Subcutaneous abdominal adipose tissue (tissue), 5 donors: ENCODE data around the gene PDE11A.

ENCODE experiments used
- H3K27ac ChIP-seq: one replicate; pipeline ENCODE4 v1.7.0; 2013; ENCODE audit warnings: low read depth, mild to moderate bottlenecking, inconsistent platforms, low read length, moderate library complexity
- H3K27me3 ChIP-seq, 5 donors: one replicate each; pipeline ENCODE4 v1.7.0; 2013; ENCODE audit warnings: low read length in 5 of 5, inconsistent platforms in 1 of 5; ENCODE audit not compliant: control insufficient read depth in 5 of 5, insufficient read depth in 4 of 5
- H3K36me3 ChIP-seq, 5 donors: one replicate each; pipeline ENCODE4 v1.7.0; 2013; ENCODE audit warnings: low read length in 5 of 5; ENCODE audit not compliant: control insufficient read depth in 5 of 5, insufficient read depth in 5 of 5
- H3K4me1 ChIP-seq, 5 donors: one replicate each; pipeline ENCODE4 v1.7.0; 2013; ENCODE audit warnings: low read length in 5 of 5, mild to moderate bottlenecking in 3 of 5, moderate library complexity in 1 of 5; ENCODE audit not compliant: control insufficient read depth in 5 of 5, insufficient read depth in 5 of 5
- H3K4me3 ChIP-seq, 5 donors: one replicate each; pipeline ENCODE4 v1.7.0; 2013; ENCODE audit warnings: low read length in 5 of 5, low read depth in 1 of 5
- H3K9ac ChIP-seq, 5 donors: one replicate each; pipeline ENCODE4 v1.7.0; 2013; ENCODE audit warnings: low read length in 5 of 5, mild to moderate bottlenecking in 4 of 5, moderate library complexity in 3 of 5
- H3K9me3 ChIP-seq, 5 donors: one replicate each; pipeline ENCODE4 v1.7.0; 2013; ENCODE audit warnings: low read length in 5 of 5; ENCODE audit not compliant: control insufficient read depth in 5 of 5
- donor health status: healthy.
- donor health status: healthy.
- donor health status: healthy.
- donor health status: healthy.
- donor health status: healthy.

PDE11A gene

DNA sequence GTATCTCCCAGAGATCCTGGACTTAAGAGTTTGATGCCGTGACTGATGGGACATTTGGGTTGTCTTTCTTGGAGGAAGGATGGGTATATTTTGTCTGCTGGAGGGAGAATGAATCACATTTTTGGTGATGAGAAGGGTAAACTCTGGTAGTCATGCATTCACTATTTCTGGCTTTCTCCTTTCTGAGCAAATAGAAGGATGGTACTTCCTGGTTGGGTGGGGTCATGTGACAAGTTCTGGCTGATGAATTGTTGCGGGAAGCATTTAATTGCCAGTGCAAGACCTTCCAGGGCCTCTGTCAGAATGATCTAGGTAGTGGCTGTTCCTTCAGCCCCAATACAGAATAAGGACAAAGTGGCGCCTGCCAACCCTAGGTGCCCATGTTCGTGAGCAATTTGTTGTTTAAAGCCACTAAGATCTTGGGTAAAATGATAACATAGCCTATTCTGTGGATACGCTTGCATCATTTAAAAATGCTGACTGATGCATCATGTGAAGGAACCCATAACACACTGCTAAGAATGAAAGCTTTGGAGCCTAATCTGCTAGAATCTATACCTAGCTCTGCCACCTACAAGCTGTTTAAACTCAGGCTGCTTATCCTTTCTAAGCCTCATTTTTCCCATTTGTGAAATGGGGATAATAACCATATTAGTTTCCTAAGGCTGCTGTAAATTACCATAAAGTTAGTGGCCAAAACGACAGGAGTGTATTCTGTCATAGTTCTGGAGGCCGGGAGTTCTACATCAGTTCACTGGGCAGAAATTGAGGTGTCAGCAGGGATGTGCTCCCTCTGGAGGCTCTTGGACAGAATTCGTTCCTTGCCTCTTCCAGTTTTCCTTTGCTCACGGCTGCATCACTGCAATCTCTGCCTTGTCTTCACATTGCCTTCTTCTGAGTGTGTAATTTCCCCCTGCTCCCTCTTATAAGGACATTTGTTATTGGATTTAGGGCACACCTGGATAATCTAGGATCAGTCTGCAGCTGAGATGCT, 398.7 kb downstream of the PDE11A start:
- H3K27ac ChIP-seq = no peak overlapping the region
- H3K4me3 ChIP-seq = no peak overlapping the region
- H3K36me3 ChIP-seq = no peaks in the 10 kb centered on the region
- H3K9ac ChIP-seq = no peak overlapping the region
- H3K27me3 ChIP-seq = no peaks in the 10 kb centered on the region
- peaks cover 0 to 3% (median 0%) of the 10 kb centered on the region in 5 donors for H3K9me3 ChIP-seq
- peaks cover 0 to 9% (median 0%) of the 10 kb centered on the region in 5 donors for H3K4me1 ChIP-seq

DNA sequence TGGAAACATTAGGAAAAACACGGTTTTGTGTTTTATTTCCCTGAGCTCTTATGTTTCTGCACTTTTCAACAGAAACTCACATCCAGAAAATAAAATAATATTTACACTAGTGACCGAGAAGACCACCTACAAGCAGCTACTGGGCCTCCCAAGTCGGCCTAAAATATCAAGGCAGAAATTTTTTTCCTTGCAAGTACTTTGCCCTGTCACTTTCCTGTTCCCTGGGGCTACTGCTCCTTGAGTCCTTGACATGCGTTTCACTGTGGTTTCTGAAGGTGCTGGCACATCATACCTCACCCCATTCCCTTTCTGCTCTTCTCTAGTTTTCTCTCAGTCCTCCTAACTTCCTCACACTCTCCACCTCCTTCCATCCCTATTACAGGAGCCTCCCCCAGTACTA, 400.9 kb downstream of the PDE11A start:
- Histone ChIP-seq H3K27me3 (no peaks in the 10 kb centered on the region), H3K9me3 (peaks cover 0 to 3% (median 0%) of the 10 kb centered on the region in 5 donors), H3K9ac (no peak overlapping the region), H3K36me3 (no peaks in the 10 kb centered on the region), H3K4me3 (no peak overlapping the region), H3K27ac (no peak overlapping the region), H3K4me1 (peaks cover 0 to 9% (median 0%) of the 10 kb centered on the region in 5 donors)

DNA sequence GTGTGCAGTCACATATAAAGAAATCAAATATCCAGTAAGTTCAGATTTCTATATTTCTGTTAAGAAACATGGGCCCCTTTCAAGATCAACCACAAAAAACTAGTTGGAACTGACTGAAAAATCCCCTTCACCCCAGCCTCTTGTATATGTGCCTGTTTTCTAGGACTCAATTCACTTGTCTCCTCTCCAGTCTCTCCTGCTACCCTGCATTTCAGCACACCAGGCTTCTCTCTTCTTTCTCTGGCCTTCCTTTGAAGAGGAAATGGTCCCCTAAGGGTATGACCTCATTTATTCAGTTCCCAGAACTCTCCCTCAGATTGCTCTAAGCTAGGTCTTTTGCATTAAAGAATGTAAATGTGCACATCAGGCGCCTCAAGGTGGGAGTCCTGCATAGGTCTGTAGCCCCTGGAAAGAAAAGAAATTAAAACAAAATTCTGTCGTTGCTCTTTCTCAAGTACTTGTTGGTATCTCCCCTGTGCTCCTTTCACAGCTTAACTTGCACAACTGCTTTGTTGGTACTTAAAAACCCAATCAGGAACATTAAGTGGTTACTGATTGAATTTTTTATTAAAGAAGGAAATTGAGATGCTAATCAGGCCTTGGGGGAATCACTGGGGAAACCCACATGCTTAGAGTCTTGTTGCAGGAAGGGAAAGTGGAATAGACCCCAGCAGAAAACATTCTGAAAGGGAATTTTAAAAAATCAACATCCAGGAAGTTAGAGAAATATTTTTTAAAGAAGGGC, 401.6 kb downstream of the PDE11A start:
- Histone ChIP-seq H3K27ac (no peak overlapping the region), H3K36me3 (no peaks in the 10 kb centered on the region)

DNA sequence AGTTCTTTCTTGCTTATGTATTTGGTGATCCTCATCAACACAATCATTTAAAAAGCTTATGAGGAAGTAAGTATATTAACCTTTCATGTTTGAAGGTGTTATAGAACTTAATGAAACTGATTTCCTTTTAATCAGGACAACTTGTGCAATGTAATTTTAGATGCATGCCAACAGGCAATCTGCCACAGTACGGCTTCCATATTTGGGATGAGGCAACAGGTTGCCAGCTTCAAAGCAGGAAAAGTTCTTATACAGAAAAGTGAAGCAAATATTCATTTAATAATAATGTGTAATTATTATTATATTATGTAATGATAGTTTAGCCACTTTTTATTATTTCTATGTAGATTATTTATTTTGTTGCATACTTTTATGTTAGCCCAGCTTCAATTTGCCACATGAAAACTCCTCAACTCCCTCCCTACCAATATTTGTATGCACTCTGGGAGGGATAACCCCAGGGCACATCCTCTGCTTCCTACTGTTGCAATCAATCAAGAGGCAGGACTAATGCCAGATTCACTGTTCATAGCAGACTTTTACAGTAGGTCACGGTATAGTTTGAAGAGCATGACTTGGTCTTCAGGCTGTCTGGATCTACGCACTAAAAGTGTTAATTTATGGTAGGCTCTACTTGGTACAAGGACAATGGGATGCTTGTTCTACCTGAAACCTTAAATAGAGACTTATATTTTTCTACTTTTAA, 402.8 kb downstream of the PDE11A start:
- Histone ChIP-seq H3K9me3 (peaks cover 0 to 3% (median 0%) of the 10 kb centered on the region in 5 donors), H3K27ac (no peak overlapping the region), H3K4me3 (no peak overlapping the region), H3K9ac (no peak overlapping the region), H3K27me3 (no peaks in the 10 kb centered on the region), H3K36me3 (no peaks in the 10 kb centered on the region), H3K4me1 (peaks cover 0 to 9% (median 0%) of the 10 kb centered on the region in 5 donors)

More for the DNA sequence above, 401.6 kb downstream of the PDE11A start:
- no peaks in the 10 kb centered on the region for H3K27me3 ChIP-seq
- H3K9ac ChIP-seq = no peak overlapping the region
- H3K4me1 ChIP-seq = peaks cover 0 to 9% (median 0%) of the 10 kb centered on the region in 5 donors
- H3K4me3 ChIP-seq = no peak overlapping the region
- H3K9me3 ChIP-seq = peaks cover 0 to 3% (median 0%) of the 10 kb centered on the region in 5 donors

DNA sequence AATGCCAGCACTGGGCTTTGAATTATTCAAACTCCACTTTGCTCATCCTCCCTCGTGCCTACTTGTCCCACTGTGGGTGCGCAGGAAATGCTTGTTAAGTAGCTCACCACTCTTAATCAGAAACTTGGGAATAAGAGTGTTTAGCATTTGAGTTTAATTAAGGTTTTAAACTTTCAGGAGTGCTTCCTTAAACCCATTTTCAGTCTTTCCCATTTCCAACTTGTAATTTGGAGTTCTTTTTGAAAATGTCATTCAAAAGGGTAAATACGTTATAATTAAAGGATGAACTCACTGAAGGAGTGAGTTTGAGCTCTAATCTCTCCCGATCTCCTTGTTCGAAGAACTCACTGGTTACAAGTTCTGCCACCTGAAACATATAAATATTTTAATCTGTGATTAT, 403.4 kb downstream of the PDE11A start:
- no peak overlapping the region for H3K4me3 ChIP-seq
- peaks cover 0 to 2% (median 0%) of the 10 kb centered on the region in 5 donors for H3K9me3 ChIP-seq
- H3K27me3 ChIP-seq = no peaks in the 10 kb centered on the region
- H3K36me3 ChIP-seq = no peaks in the 10 kb centered on the region
- no peak overlapping the region for H3K9ac ChIP-seq
- peaks cover 0 to 9% (median 0%) of the 10 kb centered on the region in 5 donors for H3K4me1 ChIP-seq
- H3K27ac ChIP-seq = no peak overlapping the region

DNA sequence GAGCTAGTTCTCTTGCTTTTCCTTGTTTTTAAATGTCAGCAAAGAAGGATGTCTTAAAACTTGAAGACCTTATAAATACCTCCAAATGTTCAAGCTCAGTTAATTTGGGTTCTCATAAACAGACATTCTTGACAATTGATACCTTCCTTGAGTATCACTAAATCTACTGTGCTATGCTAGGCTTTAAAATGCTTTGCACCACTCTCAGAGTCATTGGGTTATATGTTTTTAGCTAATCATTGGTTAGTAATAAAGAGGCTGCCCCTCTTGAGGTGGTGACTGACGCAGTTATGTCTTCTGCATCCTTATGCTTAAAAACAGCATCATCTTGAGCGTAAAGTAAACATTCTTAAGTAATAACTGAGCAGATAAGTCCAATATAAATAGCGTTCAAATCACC, 404.0 kb downstream of the PDE11A start:
- Histone ChIP-seq H3K36me3 (no peaks in the 10 kb centered on the region), H3K27me3 (no peaks in the 10 kb centered on the region), H3K27ac (no peak overlapping the region), H3K9me3 (no peaks in the 10 kb centered on the region), H3K4me1 (peaks cover 0 to 9% (median 0%) of the 10 kb centered on the region in 5 donors), H3K9ac (no peak overlapping the region), H3K4me3 (no peak overlapping the region)

DNA sequence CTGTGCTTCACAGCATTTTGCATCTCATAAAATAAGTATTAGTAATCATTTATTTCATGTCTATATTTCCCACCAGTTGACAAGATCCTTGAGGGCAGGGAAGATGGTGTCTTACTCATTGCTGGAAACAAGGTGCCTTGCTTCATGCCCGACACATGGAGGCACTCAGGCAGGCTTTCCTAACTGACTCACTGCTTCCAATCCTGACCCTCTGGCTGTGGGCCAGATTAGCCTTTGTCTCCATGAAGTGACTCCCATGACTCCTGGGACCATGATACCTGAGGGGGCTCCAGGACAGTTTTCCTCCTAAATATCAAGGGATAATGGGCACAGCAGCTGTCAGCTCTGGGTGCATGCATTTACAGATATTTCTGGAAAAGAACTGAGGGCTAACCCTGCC, 405.0 kb downstream of the PDE11A start:
- H3K4me3 ChIP-seq = no peak overlapping the region
- peaks cover 0 to 9% (median 0%) of the 10 kb centered on the region in 5 donors for H3K4me1 ChIP-seq
- no peak overlapping the region for H3K27ac ChIP-seq
- no peak overlapping the region for H3K9ac ChIP-seq
- H3K9me3 ChIP-seq = no peaks in the 10 kb centered on the region
- H3K36me3 ChIP-seq = no peaks in the 10 kb centered on the region
- no peaks in the 10 kb centered on the region for H3K27me3 ChIP-seq

DNA sequence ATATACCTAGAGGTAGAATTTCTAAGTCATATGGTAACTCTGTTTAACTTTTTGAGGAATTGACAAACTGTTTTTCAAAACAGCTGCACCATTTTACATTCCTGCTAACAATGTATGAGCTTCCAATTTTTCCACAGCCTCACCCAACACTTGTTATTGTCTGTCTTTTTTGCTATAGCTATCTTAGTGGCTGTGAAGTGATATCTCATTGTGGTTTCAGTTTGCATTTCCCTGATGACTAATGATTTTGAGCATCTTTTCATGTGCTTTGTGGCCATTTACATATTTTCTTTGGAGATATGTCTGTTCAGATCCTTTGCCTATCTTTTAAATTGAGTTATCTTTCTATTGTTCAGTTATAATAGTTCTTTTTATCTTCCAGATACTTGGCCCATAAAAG, 406.2 kb downstream of the PDE11A start:
- Histone ChIP-seq H3K27me3 (no peaks in the 10 kb centered on the region), H3K4me3 (no peak overlapping the region), H3K36me3 (no peaks in the 10 kb centered on the region), H3K27ac (no peak overlapping the region), H3K9me3 (no peaks in the 10 kb centered on the region), H3K4me1 (peaks cover 0 to 9% (median 0%) of the 10 kb centered on the region in 5 donors), H3K9ac (no peak overlapping the region)

DNA sequence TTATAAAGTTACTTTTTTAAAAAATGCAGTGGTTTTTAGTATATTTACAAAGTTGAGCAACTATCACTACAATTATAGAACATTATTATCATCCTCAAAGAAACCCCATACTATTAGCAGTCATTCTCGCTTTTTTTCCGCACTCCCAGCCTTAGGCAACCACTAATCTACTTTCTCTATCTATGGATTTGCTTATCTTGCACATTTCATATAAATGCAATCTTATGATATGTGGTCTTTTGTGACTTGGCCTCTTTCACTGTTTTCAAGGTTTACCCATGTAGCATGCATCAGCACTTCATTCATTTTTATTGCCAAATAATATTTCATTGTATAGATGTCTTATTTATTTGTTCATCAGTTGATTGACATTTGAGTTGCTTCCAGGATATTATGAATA, 406.6 kb downstream of the PDE11A start:
- no peaks in the 10 kb centered on the region for H3K27me3 ChIP-seq
- H3K4me1 ChIP-seq = peaks cover 0 to 6% (median 0%) of the 10 kb centered on the region in 5 donors
- no peaks in the 10 kb centered on the region for H3K9me3 ChIP-seq
- H3K36me3 ChIP-seq = no peaks in the 10 kb centered on the region
- H3K9ac ChIP-seq = no peak overlapping the region
- no peak overlapping the region for H3K4me3 ChIP-seq
- no peak overlapping the region for H3K27ac ChIP-seq
